Measurements from ENCODE around the gene PRSS22.
A peak's percentile ranks its signal among the peaks of the same experiment; 100 is the strongest.

DNA sequence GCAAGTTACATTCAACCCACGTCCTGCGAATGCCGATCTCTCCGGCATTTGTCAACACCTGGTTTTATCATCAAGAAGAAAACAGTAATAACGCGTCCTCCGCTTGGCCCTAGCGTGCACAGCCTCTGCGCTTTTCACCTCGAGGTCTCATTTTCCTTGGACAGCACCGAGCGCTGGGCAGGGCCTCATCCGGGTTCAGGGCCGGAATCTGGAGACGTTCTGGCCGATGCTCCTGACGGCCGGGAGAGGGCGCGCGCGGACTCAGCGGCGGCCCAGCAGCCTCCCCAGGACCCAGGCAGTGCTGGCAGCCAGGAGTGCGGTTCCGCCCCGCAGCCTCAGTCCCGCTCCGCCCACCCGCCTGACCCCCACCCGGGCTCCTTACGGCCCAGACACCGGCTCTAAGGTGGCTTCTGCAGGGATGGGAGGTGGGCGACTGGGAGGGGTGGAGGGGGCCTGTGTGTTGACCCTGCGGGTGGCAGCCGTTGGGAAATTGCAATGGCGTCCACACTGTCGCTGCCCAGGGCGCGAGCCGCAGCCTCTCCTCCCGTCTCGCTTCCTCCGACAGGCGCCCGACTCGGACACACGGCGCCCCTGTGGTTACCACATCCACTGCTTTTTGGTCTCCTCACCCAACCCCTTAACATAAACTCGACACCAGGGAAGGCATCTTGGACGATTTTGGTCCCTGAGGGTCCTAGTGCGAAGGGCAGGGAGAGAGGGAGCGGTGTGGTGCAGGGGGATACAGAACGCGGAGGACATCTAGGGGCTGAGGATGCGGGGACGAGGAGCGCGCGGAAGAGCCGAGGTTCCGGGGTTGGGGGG is 46.3 kb upstream of the PRSS22 start:
- TF ChIP-seq EZH2 (IDR thresholded peaks at IDR 0.05; ENCODE audit: low read length), result no peak
- TF ChIP-seq, protein P1, sequence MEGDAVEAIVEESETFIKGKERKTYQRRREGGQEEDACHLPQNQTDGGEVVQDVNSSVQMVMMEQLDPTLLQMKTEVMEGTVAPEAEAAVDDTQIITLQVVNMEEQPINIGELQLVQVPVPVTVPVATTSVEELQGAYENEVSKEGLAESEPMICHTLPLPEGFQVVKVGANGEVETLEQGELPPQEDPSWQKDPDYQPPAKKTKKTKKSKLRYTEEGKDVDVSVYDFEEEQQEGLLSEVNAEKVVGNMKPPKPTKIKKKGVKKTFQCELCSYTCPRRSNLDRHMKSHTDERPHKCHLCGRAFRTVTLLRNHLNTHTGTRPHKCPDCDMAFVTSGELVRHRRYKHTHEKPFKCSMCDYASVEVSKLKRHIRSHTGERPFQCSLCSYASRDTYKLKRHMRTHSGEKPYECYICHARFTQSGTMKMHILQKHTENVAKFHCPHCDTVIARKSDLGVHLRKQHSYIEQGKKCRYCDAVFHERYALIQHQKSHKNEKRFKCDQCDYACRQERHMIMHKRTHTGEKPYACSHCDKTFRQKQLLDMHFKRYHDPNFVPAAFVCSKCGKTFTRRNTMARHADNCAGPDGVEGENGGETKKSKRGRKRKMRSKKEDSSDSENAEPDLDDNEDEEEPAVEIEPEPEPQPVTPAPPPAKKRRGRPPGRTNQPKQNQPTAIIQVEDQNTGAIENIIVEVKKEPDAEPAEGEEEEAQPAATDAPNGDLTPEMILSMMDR (optimal IDR thresholded peaks at IDR 0.05 in 1 of 3, IDR thresholded peaks at IDR 0.05 in 1 of 3, conservative IDR thresholded peaks at IDR 0.05 in 1 of 3; ENCODE audit: extremely low read depth in 1 of 3, insufficient read depth in 2 of 3, low read length in 3 of 3), result peak; percentile 80 to 94 (median 90)
